Effector memory CD4-positive, alpha-beta T cell (primary cell): ENCODE data around the gene TBC1D2B.
"Not testable (repeated sequence)": the region's sequence is repeated elsewhere in the genome, so short reads cannot be mapped to it uniquely, and the experiment has no call there.

ENCODE experiments used
- DNase-seq, 3 donors: peaks; one replicate each; pipeline ENCODE4 v3.0.0-alpha.2; 2020
- H3K27ac ChIP-seq: 2 replicates; pipeline ENCODE4 v1.7.0; 2013; ENCODE audit warnings: mild to moderate bottlenecking, low read length, moderate library complexity; ENCODE audit not compliant: insufficient read depth, poor library complexity, severe bottlenecking
- H3K27me3 ChIP-seq: replicated peaks from 2 replicates; pipeline ENCODE4 v1.7.0; 2013; ENCODE audit warnings: mild to moderate bottlenecking, low read length; ENCODE audit not compliant: insufficient read depth, control insufficient read depth, poor library complexity, severe bottlenecking
- H3K36me3 ChIP-seq: 2 replicates; pipeline ENCODE4 v1.7.0; 2013; ENCODE audit warnings: mild to moderate bottlenecking, low read length, moderate library complexity; ENCODE audit not compliant: control insufficient read depth, insufficient read depth
- H3K4me1 ChIP-seq: 2 replicates; pipeline ENCODE4 v1.7.0; 2013; ENCODE audit warnings: low read length, mild to moderate bottlenecking; ENCODE audit not compliant: control insufficient read depth, insufficient read depth, poor library complexity, severe bottlenecking
- H3K4me3 ChIP-seq: 2 replicates; pipeline ENCODE4 v1.7.0; 2013; ENCODE audit warnings: low read length, low read depth, mild to moderate bottlenecking; ENCODE audit not compliant: insufficient read depth, poor library complexity, severe bottlenecking
- H3K9me3 ChIP-seq: 2 replicates; pipeline ENCODE4 v1.7.0; 2013; ENCODE audit warnings: mild to moderate bottlenecking, low read length, moderate library complexity; ENCODE audit not compliant: control insufficient read depth

TBC1D2B gene

DNA sequence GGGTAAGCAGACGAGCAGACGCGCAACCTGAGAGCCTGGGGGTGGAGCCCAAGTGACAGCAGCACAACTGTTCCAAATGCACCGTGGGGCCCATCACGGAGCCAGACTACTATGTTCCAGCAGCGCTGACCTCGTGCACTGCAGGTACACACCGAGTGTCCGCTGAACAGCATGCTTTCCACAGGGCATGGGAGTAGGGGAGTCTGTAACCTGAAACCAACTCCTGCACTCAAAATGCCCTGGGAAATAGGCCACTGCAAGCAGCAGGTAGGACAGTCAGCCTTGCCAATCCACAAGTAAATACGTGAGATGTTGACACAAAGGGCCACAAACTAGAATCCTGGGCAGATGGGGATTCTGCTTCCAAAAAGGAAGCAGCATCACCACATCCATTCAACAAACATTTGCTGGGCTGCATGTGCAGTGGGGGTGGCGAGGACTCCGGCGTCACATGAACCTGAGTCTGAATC, 73.9 kb downstream of the TBC1D2B start:
- DNase-seq = no peak
- Histone ChIP-seq H3K36me3 (peaks cover 89% of the 10 kb centered on the region), H3K27me3 (no peaks in the 10 kb centered on the region), H3K27ac (no peak overlapping the region), H3K9me3 (no peaks in the 10 kb centered on the region), H3K4me3 (no peak overlapping the region), H3K4me1 (peaks cover 3% of the 10 kb centered on the region)

DNA sequence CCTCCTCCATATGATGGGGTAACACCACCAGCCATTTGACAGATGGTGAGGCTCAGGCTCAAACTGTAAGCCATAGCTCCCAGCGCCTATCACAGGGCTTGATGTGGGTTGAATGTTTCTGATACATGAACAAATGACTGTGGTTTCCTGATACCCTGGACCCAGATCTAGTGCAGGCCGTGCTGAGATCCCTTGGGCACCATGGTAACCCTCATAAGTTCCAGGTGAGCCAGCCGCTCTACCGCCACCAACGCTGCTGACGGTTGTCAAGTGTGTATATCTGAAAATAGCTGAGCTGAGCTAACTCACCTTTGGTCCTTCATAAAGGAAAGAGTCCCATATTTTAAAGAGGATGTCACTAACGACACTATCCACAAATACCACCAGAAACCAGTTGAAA, 74.5 kb downstream of the TBC1D2B start:
- Histone ChIP-seq H3K4me1 (peaks cover 3% of the 10 kb centered on the region), H3K27ac (no peak overlapping the region), H3K36me3 (peaks cover 89% of the 10 kb centered on the region), H3K4me3 (no peak overlapping the region), H3K9me3 (no peaks in the 10 kb centered on the region), H3K27me3 (no peaks in the 10 kb centered on the region)
- DNase-seq = no peak

DNA sequence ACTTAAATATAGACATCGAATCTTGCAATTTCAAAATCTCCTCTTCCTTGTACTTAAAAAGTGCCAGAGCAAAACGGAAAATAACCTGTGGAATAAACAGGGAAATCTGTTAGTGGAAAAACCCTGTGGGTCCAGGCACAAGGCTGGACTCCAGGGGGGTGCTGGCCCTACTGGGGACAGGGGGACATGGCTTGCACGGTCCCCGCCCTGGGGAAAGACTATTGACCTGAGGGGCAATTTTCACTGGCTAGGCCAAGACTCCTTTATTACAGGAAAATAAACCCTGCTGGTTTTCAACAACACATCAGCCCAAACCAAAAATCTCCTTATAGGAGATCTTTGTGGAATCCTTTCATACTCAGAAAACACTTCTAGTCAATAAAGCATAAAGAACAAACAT, 75.9 kb downstream of the TBC1D2B start:
- H3K36me3 ChIP-seq = peaks cover 84% of the 10 kb centered on the region
- H3K27me3 ChIP-seq = no peaks in the 10 kb centered on the region
- H3K4me3 ChIP-seq = no peak overlapping the region
- H3K27ac ChIP-seq = no peak overlapping the region
- DNase-seq = no peak
- peaks cover 3% of the 10 kb centered on the region for H3K4me1 ChIP-seq
- no peaks in the 10 kb centered on the region for H3K9me3 ChIP-seq

DNA sequence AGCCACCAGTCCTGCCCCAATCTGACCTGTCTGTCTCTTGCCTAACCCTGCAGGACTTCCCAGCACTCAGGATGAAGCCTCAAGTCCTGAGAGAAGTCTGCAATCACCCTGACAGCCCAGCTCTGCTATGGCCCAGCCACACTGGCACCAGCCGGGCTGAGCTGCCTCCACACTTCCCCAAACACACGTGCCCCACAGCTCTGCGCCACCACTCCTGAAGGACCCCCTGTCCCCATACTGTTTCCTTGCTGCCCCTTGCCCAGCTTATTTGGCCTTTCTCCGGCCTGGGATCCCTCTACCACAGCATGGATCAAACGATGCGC, 76.6 kb downstream of the TBC1D2B start:
- H3K27ac ChIP-seq = no peak overlapping the region
- no peak overlapping the region for H3K4me3 ChIP-seq
- no peaks in the 10 kb centered on the region for H3K9me3 ChIP-seq
- no peak for DNase-seq
- H3K4me1 ChIP-seq = peaks cover 3% of the 10 kb centered on the region
- peaks cover 82% of the 10 kb centered on the region for H3K36me3 ChIP-seq
- H3K27me3 ChIP-seq = no peaks in the 10 kb centered on the region

DNA sequence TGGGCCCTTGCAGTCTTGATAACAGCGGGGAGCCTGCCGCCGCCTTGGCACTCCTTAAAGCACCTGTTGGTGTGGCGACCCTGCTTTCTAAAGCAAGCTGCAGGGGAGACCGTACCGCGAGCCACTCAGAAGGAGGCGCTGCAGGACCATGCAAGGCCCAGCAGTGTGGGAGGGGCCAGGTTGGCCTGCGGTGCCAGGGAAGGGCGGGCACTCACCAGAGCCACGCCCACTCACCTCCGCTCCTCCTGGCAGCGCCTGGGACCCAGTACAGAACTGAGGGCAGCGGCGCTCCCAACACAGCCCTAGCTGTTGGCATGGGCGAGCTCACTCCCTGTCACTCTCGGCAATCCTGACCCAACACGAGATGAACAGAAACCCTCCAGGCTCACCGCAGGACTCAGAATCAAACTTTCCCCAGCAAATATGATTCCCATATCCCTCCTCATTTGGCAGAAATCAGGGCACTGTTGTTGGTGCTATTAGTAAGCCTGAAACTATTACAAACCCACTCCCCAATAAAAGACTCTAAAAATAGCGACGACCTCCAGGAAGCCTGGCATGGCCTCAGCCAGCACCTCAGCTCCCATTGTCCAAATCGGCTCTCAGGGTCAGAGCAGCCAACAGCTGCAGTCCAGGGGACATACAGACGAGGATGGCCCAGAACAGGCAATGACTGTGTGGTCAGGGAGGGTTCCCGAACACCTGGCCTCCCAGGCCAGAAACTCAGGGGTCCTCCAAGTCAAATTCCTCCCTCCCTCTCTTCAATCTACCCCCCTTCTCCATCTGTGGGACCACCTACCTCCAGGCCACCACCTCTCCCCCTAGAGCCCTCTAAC, 77.2 kb downstream of the TBC1D2B start:
- DNase-seq = peak; percentile 65 to 77 (median 65)
- H3K36me3 ChIP-seq = peaks cover 76% of the 10 kb centered on the region
- peak overlapping the region; percentile 25 for H3K27ac ChIP-seq
- no peaks in the 10 kb centered on the region for H3K9me3 ChIP-seq
- H3K4me3 ChIP-seq = no peak overlapping the region
- peaks cover 3% of the 10 kb centered on the region for H3K4me1 ChIP-seq
- no peaks in the 10 kb centered on the region for H3K27me3 ChIP-seq

DNA sequence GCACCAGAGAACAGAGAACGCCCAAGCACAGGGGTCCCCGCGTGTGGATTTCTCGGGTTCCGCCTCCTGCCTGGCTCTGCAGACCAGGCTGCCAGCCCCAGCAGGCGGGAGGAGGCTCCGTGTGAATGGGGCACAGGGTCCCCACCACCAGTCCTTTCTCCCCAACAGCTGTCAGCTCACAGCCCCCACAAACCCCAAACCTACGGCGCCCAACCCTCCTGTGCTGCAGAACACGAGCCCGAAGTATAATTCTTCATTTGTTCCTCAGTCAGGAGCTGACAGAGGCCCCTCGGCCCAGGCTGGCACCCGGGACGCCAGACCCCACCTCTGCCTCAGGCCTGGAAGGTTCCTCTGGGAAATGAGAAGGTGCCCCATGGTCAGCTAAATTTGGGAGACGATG, 78.0 kb downstream of the TBC1D2B start:
- no peak overlapping the region for H3K27ac ChIP-seq
- no peak for DNase-seq
- H3K4me1 ChIP-seq = peaks cover 3% of the 10 kb centered on the region
- H3K36me3 ChIP-seq = peaks cover 68% of the 10 kb centered on the region
- H3K27me3 ChIP-seq = no peaks in the 10 kb centered on the region
- no peak overlapping the region for H3K4me3 ChIP-seq
- no peaks in the 10 kb centered on the region for H3K9me3 ChIP-seq

DNA sequence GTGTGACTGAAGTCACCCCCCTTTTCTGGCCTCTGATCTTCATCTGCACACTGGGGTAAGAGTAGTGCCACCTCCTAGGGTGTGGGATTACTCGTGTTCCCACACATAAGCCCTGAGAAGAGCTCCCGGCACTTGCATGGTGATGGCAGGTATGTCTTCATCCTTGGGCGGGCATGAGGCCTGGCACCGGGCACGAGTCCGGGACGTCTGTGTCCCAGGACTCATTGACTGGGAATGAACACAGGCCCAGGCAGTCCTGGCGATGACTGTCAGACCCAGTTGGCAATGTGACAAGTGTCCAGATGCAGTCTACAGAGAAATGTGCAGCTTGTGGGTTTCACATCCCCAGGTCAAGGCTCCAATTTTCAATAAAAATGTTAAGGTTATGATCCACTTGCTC, 78.9 kb downstream of the TBC1D2B start:
- Histone ChIP-seq H3K9me3 (no peaks in the 10 kb centered on the region), H3K4me3 (no peak overlapping the region), H3K27ac (no peak overlapping the region), H3K36me3 (peaks cover 61% of the 10 kb centered on the region), H3K4me1 (peaks cover 3% of the 10 kb centered on the region), H3K27me3 (no peaks in the 10 kb centered on the region)
- DNase-seq = no peak

DNA sequence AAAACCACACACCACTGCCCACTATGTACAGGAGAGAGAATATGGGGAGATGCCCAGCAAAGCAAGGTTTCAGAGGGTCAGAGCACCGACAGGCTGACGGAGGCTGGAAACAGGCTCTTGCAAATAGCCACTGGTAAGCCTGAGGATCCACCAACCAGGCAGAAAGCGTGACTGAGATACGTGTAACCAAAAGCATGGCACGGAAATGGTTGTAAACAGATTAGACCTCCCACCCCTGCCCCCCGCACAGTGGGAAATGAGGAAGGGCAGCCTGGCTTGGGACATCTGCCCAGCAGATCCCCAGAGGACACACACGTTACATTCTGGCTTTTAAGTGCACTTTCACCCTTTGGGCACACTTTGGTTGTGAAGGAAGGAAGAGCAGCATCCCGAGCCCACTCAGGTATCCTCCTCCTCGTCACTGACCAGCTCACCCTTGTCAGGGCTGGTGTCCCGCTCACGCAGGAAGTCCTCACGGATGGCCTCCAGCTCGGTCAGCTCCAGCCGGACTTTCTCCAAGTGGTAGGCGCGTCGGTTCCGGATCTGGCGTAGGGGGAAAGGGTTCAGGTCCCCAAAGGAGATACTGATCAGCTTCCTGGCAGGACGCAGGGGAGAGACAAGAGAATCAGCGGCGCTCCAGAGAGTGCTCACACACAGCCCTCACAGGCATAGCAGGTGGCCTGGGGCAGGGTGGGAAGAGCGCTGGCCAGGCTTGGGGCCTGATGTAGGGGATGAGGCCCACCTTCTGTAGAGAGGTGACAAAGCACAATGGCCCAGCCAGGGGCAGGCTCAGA, 79.6 kb downstream of the TBC1D2B start:
- DNase-seq, H3K27ac ChIP-seq, H3K9me3 ChIP-seq, H3K27me3 ChIP-seq, H3K4me3 ChIP-seq, H3K4me1 ChIP-seq: not testable (repeated sequence)
- peaks cover 56% of the 10 kb centered on the region for H3K36me3 ChIP-seq

DNA sequence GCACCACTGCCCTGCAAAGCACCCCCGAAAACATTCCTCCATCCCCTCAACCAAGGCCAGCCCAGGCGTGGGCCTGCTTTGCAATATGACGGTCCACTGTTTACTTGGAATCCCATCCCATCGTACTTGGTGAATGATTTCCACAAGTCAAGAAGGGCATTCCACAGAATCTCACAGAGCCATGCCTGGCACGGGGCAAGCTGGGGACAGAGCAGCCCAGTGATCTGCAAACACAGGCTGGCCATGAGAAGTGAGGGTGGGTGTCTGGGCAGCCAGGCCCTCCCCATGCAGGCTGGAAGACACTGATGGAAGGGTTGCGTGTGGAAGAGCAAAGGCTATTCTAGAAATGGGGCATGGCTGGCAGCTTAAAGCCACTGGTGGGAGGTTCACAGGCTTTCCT, 80.3 kb downstream of the TBC1D2B start:
- H3K4me1 ChIP-seq, H3K27ac ChIP-seq, DNase-seq, H3K4me3 ChIP-seq, H3K9me3 ChIP-seq, H3K27me3 ChIP-seq: not testable (repeated sequence)
- H3K36me3 ChIP-seq = peaks cover 51% of the 10 kb centered on the region

DNA sequence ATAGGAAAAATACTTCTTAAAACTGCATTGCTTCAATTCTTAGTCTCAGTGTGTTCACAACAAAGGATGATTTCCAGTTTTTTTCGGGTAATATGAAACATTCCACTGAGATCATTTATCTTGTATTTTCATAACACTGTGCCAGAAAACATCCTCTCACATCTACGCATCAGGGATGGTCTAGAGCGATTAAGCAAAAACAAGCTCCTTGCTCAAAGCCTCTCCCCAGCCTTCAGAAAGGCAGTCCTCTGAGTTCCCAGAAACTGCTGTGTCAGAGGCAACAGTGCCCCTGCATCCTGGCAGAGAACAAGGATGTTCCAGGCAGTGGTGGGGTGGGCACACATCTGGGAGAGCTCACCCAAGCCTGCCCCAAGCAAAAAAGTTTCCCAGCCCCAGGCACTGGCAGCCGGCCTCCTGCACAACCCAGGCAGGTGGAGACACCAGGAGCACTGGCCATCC, 80.8 kb downstream of the TBC1D2B start:
- H3K27ac ChIP-seq, H3K27me3 ChIP-seq, H3K4me3 ChIP-seq, H3K9me3 ChIP-seq, DNase-seq, H3K4me1 ChIP-seq: not testable (repeated sequence)
- H3K36me3 ChIP-seq = peaks cover 51% of the 10 kb centered on the region
